Fibroblast of mammary gland (primary cell): ENCODE data around the gene CRTC2.

ENCODE experiments used
- DNase-seq: peaks from one replicate; pipeline ENCODE4 v3.0.0-alpha.2; 2010; ENCODE audit warnings: low read depth
- H3K4me3 ChIP-seq: 2 replicates; pipeline ENCODE4 v1.5.1; 2011; ENCODE audit warnings: low read depth, mild to moderate bottlenecking, low read length, moderate library complexity; ENCODE audit not compliant: control insufficient read depth
- CTCF ChIP-seq: conservative IDR thresholded peaks from 2 replicates; pipeline ENCODE4 v1.5.1; 2011; ENCODE audit warnings: low read depth, low read length, inconsistent platforms; ENCODE audit not compliant: control insufficient read depth, insufficient read depth

The CRTC2 gene

GRCh38 chr1:153973071-153973470, 14.7 kb upstream of the CRTC2 start:
- no peak for TF ChIP-seq CTCF
- DNase-seq, result no peak
- H3K4me3 ChIP-seq, result no peak overlapping the region

- no peak for DNase-seq
- TF ChIP-seq CTCF, result no peak
- no peak overlapping the region for H3K4me3 ChIP-seq
These were observed 11.9 kb upstream of the CRTC2 start for GRCh38 chr1:153970346-153970745.

- TF ChIP-seq CTCF, result no peak
- no peak overlapping the region for H3K4me3 ChIP-seq
- DNase-seq, result no peak
These were observed 10.6 kb upstream of the CRTC2 start for GRCh38 chr1:153968972-153969371.

- no peak for DNase-seq
- no peak for TF ChIP-seq CTCF
- H3K4me3 ChIP-seq, result peak overlapping the region; percentile 71
These were observed 10.0 kb upstream of the CRTC2 start for GRCh38 chr1:153968408-153968807.

- peak overlapping the region; percentile 71 for H3K4me3 ChIP-seq
- TF ChIP-seq CTCF, result no peak
- DNase-seq, result no peak
These were observed 9.6 kb upstream of the CRTC2 start for GRCh38 chr1:153968000-153968363.

GRCh38 chr1:153967107-153967999, 8.9 kb upstream of the CRTC2 start, which contains the start of gene CREB3L4:
TSS of gene CREB3L4 (plus strand) at chr1:153967902. CDS start at chr1:153968526, 624 bp downstream.
- peak within 1 kb of the TSS; percentile 71 for H3K4me3 ChIP-seq
- peak; percentile 99 for DNase-seq
- peak; percentile 32 for TF ChIP-seq CTCF
